Measurements from ENCODE around the gene CXCR2. TPM values are rescaled to one million over a fixed set of nuclear protein-coding genes. Genes with fewer than 3 reads are reported as not detected.

Gene CXCR2
- total and polyA plus RNA-seq, 4 donors: 0.47 to 1.8 (median 0.97) TPM

DNA sequence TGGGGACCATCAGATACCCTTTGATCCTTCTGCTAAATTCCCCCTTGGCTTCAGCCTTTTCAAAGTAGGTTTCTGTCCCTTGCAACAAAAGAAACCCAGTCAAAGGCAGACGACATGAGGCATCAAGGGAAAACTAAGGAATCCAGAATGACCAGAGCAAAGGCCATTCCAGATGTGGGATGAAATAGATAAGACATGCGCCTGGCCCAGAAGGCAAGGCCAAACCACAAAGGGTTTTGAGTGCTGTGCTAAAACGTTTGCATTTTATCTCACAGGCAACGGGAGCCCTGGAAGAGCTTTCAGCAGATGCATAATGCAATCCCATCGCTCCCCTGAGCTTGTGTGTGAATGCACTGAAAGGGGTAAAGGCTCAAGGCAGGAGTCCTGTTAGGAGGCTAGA, 23.3 kb downstream of the CXCR2 start:
- no peaks in the 10 kb centered on the region for H3K4me1 ChIP-seq (ENCODE audit: control insufficient read depth in 4 of 4, insufficient read depth in 4 of 4, low read length in 3 of 4)
- H3K4me3 ChIP-seq (ENCODE audit: low read depth in 1 of 3, low read length in 3 of 3): no peak overlapping the region
- H3K9me3 ChIP-seq (ENCODE audit: control insufficient read depth in 4 of 4, low read length in 3 of 4): no peaks in the 10 kb centered on the region
- no peaks in the 10 kb centered on the region for H3K36me3 ChIP-seq (ENCODE audit: control insufficient read depth in 4 of 4, insufficient read depth in 3 of 4, low read depth in 1 of 4, low read length in 3 of 4)
- WGBS: 54% methylated on average over 5 of the region's 5 CpGs
- no peak overlapping the region for H3K27ac ChIP-seq (ENCODE audit: low read depth in 1 of 2, low read length in 2 of 2)
- H3K27me3 ChIP-seq (ENCODE audit: control insufficient read depth in 4 of 4, insufficient read depth in 4 of 4, low read length in 3 of 4): no peaks in the 10 kb centered on the region
- no peak overlapping the region for H3K9ac ChIP-seq (ENCODE audit: low read depth in 1 of 2, low read length in 2 of 2)
- no peak for TF ChIP-seq RAD21 (IDR thresholded peaks at IDR 0.05)
- TF ChIP-seq SP1 (IDR thresholded peaks at IDR 0.05): no peak
- TF ChIP-seq GABPA (IDR thresholded peaks at IDR 0.05 in 1 of 2, conservative IDR thresholded peaks at IDR 0.05 in 1 of 2): no peak
- no peak for TF ChIP-seq HNF4A (conservative IDR thresholded peaks at IDR 0.05)
- TF ChIP-seq RXRA (IDR thresholded peaks at IDR 0.05): no peak
- no peak for TF ChIP-seq YY1 (IDR thresholded peaks at IDR 0.05)
- TF ChIP-seq ZBTB33 (IDR thresholded peaks at IDR 0.05): no peak
- TF ChIP-seq FOXA1 (IDR thresholded peaks at IDR 0.05): no peak
- no peak for DNase-seq (ENCODE audit: low spot score)

DNA sequence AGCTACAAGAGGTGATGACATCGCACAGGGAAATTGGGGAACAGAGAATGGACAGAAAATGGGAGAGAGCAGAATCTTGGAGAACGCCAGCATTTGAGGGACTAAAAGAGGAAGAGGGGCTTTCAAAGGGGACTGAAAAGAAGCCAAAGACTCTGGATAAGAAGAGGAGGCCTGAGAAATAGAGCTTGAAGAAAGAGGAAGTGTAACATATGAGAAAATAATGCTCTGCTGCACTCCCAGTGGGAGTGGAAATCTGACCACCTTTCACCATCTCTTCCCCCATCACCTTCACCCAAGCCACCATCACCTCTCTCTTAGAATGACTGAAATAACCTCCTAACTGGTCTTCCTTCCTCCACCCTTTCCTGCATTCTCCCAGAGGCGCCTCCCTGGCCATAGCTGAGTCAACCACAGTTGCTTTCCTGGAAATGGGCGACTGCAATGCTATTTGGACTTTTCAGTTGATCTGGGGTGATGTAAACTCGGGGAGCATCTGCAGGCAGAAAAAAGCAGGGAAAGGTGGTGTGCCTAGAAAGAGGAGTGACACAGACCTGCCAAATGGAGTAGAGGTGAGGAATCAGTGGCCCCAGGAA, 24.1 kb downstream of the CXCR2 start:
- TF ChIP-seq TAF1 (conservative IDR thresholded peaks at IDR 0.05): no peak
- no peak for TF ChIP-seq YY1 (IDR thresholded peaks at IDR 0.05)
- TF ChIP-seq FOXA1 (IDR thresholded peaks at IDR 0.05): no peak
- no peak for TF ChIP-seq GABPA (IDR thresholded peaks at IDR 0.05 in 1 of 2, conservative IDR thresholded peaks at IDR 0.05 in 1 of 2)
- TF ChIP-seq HNF4A (conservative IDR thresholded peaks at IDR 0.05): no peak
- no peak for TF ChIP-seq HNF4G (IDR thresholded peaks at IDR 0.05)
- TF ChIP-seq ATF3 (IDR thresholded peaks at IDR 0.05): no peak
- no peak for TF ChIP-seq CTCF (IDR thresholded peaks at IDR 0.05; ENCODE audit: low read depth, low read length, missing input control)
- TF ChIP-seq, protein P1, sequence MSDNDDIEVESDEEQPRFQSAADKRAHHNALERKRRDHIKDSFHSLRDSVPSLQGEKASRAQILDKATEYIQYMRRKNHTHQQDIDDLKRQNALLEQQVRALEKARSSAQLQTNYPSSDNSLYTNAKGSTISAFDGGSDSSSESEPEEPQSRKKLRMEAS (IDR thresholded peaks at IDR 0.05): no peak
- no peaks in the 10 kb centered on the region for H3K9me3 ChIP-seq (ENCODE audit: control insufficient read depth in 4 of 4, low read length in 3 of 4)
- no peak overlapping the region for H3K4me3 ChIP-seq (ENCODE audit: low read depth in 1 of 3, low read length in 3 of 3)
- H3K36me3 ChIP-seq (ENCODE audit: control insufficient read depth in 4 of 4, insufficient read depth in 3 of 4, low read depth in 1 of 4, low read length in 3 of 4): no peaks in the 10 kb centered on the region
- no peak overlapping the region for H3K27ac ChIP-seq (ENCODE audit: low read depth in 1 of 2, low read length in 2 of 2)
- no peak for DNase-seq (ENCODE audit: low spot score)
- no peaks in the 10 kb centered on the region for H3K4me1 ChIP-seq (ENCODE audit: control insufficient read depth in 4 of 4, insufficient read depth in 4 of 4, low read length in 3 of 4)
- H3K9ac ChIP-seq (ENCODE audit: low read depth in 1 of 2, low read length in 2 of 2): no peak overlapping the region
- no peaks in the 10 kb centered on the region for H3K27me3 ChIP-seq (ENCODE audit: control insufficient read depth in 4 of 4, insufficient read depth in 4 of 4, low read length in 3 of 4)
- WGBS: 75% methylated on average over 5 of the region's 5 CpGs

- TF ChIP-seq EGR1 (IDR thresholded peaks at IDR 0.05; ENCODE audit: low read depth in 2 of 2) (no peak), ZBTB33 (IDR thresholded peaks at IDR 0.05) (no peak), REST (IDR thresholded peaks at IDR 0.05) (no peak), FOXA2 (IDR thresholded peaks at IDR 0.05) (no peak), SP1 (IDR thresholded peaks at IDR 0.05) (no peak)
- Histone ChIP-seq H3K9me3 (ENCODE audit: control insufficient read depth in 4 of 4, low read length in 3 of 4) (no peaks in the 10 kb centered on the region), H3K27ac (ENCODE audit: low read depth in 1 of 2, low read length in 2 of 2) (no peak overlapping the region), H3K36me3 (ENCODE audit: control insufficient read depth in 4 of 4, insufficient read depth in 3 of 4, low read depth in 1 of 4, low read length in 3 of 4) (no peaks in the 10 kb centered on the region), H3K4me3 (ENCODE audit: low read depth in 1 of 3, low read length in 3 of 3) (no peak overlapping the region), H3K4me1 (ENCODE audit: control insufficient read depth in 4 of 4, insufficient read depth in 4 of 4, low read length in 3 of 4) (no peaks in the 10 kb centered on the region), H3K9ac (ENCODE audit: low read depth in 1 of 2, low read length in 2 of 2) (no peak overlapping the region), H3K27me3 (ENCODE audit: control insufficient read depth in 4 of 4, insufficient read depth in 4 of 4, low read length in 3 of 4) (no peaks in the 10 kb centered on the region)
- DNase-seq (ENCODE audit: low spot score): no peak
- WGBS: 90% methylated on average over 8 of the region's 8 CpGs
Observed at GRCh38 chr2:218152172-218152571, 26.3 kb downstream of the CXCR2 start.
